Erythroblast (primary cell): ENCODE results near the gene LPGAT1.

Source experiments
- GATA1 ChIP-seq: IDR thresholded peaks from 2 replicates; pipeline ENCODE4 v1.6.1; 2011; ENCODE audit warnings: low read depth, mild to moderate bottlenecking, control low read depth, low read length, moderate library complexity
- POLR2A ChIP-seq: IDR thresholded peaks from 2 replicates; pipeline ENCODE4 v1.6.1; 2011; ENCODE audit warnings: mild to moderate bottlenecking, low read length

DNA sequence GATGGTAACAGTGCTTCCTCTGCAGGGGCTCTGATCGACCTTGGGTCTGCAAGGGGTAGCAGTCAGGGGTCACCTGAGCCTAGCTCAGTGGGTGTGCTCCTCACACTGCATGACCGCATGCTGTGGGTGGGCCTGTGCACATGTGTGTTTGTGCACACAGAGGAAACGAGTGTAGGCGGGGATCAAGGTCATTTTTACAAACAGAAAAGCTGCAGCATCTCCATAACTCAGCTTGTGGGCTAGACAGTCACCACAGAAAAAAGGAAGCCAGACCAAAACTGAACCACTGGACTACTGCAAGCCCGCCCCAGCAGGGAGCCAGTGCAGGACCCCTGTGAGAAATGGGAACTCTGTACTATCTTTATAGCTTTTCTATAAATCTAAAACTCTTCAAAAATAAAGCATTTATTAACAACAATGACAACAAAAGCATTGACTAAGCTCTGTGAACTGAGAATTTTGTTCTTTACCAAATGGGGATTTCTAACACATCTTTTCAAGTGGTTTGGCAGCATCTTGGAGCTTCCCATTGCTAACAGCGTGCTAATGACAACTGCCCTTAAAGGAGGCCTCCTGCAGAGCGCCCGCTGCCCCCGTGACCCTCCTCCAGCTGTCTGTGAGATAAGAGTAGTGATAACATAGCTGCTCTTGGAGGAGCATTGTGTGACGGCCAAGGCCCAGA lies 135.3 kb downstream of the LPGAT1 start:
- TF ChIP-seq POLR2A, result no peak
- no peak for TF ChIP-seq GATA1
